Measurements from ENCODE around the gene CD200R1.

GRCh38 chr3:112925969-112926368, 48.9 kb downstream of the CD200R1 start:
- TF ChIP-seq CTCF (IDR thresholded peaks at IDR 0.05) (no peak), POLR2A (IDR thresholded peaks at IDR 0.05) (no peak)
